Urothelium cell line (cell line): Measurements from ENCODE around the gene CNMD.
"Not testable (repeated sequence)": the region's sequence is repeated elsewhere in the genome, so short reads cannot be mapped to it uniquely, and the experiment has no call there.

ENCODE experiments used
- DNase-seq: peaks from one replicate; pipeline ENCODE4 v3.0.0; 2011; ENCODE audit warnings: low spot score, mixed read lengths
- FAIRE-seq: peaks from 2 replicates; lab custom pipeline; 2011; peaks lifted over from hg19 to GRCh38; lab: Jason Lieb, UNC

CNMD gene

DNA sequence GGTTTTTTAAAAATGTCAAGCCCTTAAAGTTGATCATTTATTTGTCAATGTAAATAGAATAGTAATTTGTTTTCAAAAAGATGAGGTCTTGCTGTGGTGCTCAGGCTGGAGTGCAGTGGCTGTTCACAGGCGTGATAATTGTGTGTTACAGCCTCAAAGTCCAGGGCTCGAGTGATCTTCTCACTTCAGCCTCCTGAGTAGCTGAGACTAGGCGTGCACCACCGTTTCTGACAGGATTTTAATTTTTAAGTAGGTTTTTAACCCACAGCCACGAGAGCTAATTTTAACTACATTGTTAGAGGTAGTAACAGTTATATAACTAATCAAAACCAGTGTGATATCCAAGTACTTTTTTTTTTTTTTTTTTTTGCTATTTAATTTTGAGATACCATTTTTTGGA is 43.1 kb downstream of the CNMD start:
- FAIRE-seq, result no peak
- DNase-seq, result no peak

GRCh38 chr13:52695856-52696255 is 43.8 kb downstream of the CNMD start:
- FAIRE-seq (no peak), DNase-seq (no peak)

GRCh38 chr13:52686376-52686775 is 53.2 kb downstream of the CNMD start:
- FAIRE-seq (no peak), DNase-seq (no peak)

- DNase-seq, FAIRE-seq: not testable (repeated sequence)
Observed at GRCh38 chr13:52685806-52686205, 53.8 kb downstream of the CNMD start.

DNA sequence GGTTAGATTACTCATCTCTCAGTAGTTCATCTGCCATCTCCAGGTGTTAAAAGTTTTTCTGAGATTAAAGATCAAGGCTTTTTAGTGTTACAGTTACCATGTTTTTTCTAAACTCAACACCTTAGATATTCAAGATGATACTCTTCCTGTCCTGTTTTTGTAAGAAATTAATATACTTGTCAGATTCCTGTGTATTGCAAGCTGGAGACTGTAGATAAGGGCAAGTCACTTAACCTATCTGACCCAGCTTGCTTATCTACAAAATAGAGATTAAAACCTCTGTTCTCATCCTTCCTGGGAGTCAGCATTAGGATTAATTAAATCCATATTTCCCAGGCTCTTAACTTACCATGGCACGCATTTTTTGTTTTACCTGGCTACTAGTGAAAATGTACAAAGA is 61.8 kb downstream of the CNMD start:
- no peak for FAIRE-seq

GRCh38 chr13:52673465-52673864 is 66.2 kb downstream of the CNMD start:
- DNase-seq (no peak), FAIRE-seq (no peak)

More for the DNA sequence above, 61.8 kb downstream of the CNMD start:
- no peak for DNase-seq

GRCh38 chr13:52670726-52671125 is 68.9 kb downstream of the CNMD start:
- FAIRE-seq (no peak), DNase-seq (no peak)

GRCh38 chr13:52669677-52670076 is 69.9 kb downstream of the CNMD start:
- no peak for DNase-seq
- FAIRE-seq, result no peak

DNA sequence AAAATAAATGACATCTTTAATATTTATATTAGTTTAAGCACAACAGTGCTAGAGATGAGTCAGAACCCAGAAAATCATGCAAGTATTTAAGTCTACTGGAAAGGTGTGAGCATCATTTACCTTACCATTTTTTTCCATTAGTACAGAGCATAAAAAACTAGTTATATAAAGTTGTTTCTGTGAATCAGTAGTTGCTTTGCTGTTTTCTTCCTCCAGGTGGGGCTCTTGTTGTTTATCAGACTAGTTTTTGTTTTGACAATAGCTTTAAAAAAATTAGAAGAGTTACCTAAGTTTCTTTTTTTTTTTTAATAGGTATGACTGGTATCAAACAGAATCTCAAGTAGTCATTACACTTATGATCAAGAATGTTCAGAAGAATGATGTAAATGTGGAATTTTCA is 74.3 kb downstream of the CNMD start:
- peak; percentile 2 for DNase-seq
- FAIRE-seq, result no peak

DNA sequence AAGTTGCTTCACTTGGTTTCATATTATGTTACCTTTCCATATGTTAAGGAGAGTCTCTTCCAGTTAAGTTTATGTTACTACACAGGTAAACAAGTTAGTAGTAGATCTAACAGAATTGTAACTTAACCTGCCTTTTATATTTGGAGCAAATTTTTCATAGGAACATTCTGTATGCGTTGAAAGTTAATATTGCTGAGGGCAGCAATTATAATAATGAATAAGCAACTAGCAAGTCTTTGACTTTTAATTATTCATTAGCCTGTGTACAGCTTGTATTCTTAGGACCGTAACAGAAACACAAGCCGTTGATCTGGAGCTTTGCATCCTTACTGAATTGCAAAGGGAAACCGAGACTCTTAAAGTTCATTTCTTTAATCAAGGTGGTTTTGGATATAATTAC is 75.3 kb downstream of the CNMD start:
- no peak for FAIRE-seq
- DNase-seq, result no peak

GRCh38 chr13:52659340-52659739 is 80.3 kb downstream of the CNMD start:
- FAIRE-seq (no peak), DNase-seq (no peak)
